Smooth muscle cell (in vitro differentiated cells): ENCODE results near the gene RASA2. TPM values are rescaled to one million over a fixed set of nuclear protein-coding genes. Genes with fewer than 3 reads are reported as not detected.

Experiments
- DNase-seq: peaks from one replicate; lab custom pipeline; 2025; ENCODE audit not compliant: unreplicated experiment; lab: John Stamatoyannopoulos, UW
- H2AFZ ChIP-seq: fragments of 200-600 bp; sonication (generic); 2 replicates; pipeline ENCODE4 v1.6.0; 2016; ENCODE audit warnings: antibody characterized with exemption, low read depth, mild to moderate bottlenecking
- H3F3A ChIP-seq: fragments of 200-600 bp; sonication (generic); 2 replicates; pipeline ENCODE4 v1.6.0; 2017; ENCODE audit warnings: antibody characterized with exemption, low read depth
- H3K27ac ChIP-seq: fragments of 200-600 bp; sonication (generic); 2 replicates; pipeline ENCODE4 v1.5.1; 2016; ENCODE audit warnings: low read depth, mild to moderate bottlenecking
- H3K27me3 ChIP-seq: fragments of 200-600 bp; sonication (generic); 2 replicates; pipeline ENCODE4 v1.6.1; 2016; ENCODE audit warnings: low read depth, mild to moderate bottlenecking
- H3K36me3 ChIP-seq: fragments of 200-600 bp; sonication (generic); 2 replicates; pipeline ENCODE4 v1.5.1; 2016; ENCODE audit warnings: low read depth
- H3K4me1 ChIP-seq: fragments of 200-600 bp; sonication (generic); 2 replicates; pipeline ENCODE4 v1.5.1; 2016; ENCODE audit warnings: low read depth
- H3K4me2 ChIP-seq: fragments of 200-600 bp; sonication (generic); 2 replicates; pipeline ENCODE4 v1.6.0; 2016; ENCODE audit warnings: mild to moderate bottlenecking
- H3K4me3 ChIP-seq: fragments of 200-600 bp; sonication (generic); 2 replicates; pipeline ENCODE4 v1.5.1; 2016; ENCODE audit warnings: mild to moderate bottlenecking
- H3K79me2 ChIP-seq: fragments of 200-600 bp; sonication (generic); 2 replicates; pipeline ENCODE4 v1.6.0; 2016; ENCODE audit warnings: low read depth, mild to moderate bottlenecking
- H3K9ac ChIP-seq: fragments of 200-600 bp; sonication (generic); 2 replicates; pipeline ENCODE4 v1.6.0; 2016; ENCODE audit warnings: low read depth
- H3K9me3 ChIP-seq: fragments of 200-600 bp; sonication (generic); replicated peaks from 2 replicates; pipeline ENCODE4 v1.5.1; 2016; ENCODE audit warnings: low read depth
- H4K20me1 ChIP-seq: fragments of 200-600 bp; sonication (generic); 2 replicates; pipeline ENCODE4 v1.6.0; 2016; ENCODE audit warnings: low read depth
- CTCF ChIP-seq: fragments of 200-600 bp; sonication (generic); IDR thresholded peaks from 2 replicates; pipeline ENCODE4 v1.5.1; 2017; ENCODE audit warnings: borderline replicate concordance, mild to moderate bottlenecking, antibody characterized with exemption; ENCODE audit not compliant: insufficient read depth, poor library complexity, severe bottlenecking
- WGBS: methylation state at CpG from one replicate; pipeline ENCODE4 v1.1.7; 2016; ENCODE audit warnings: low lambda C conversion rate; 5-methylcytosine and 5-hydroxymethylcytosine counted together
- polyA plus RNA-seq: library from polyadenylated mRNA; unstranded; fragments of >200 nt; fragmentation: Nextera tagmentation; extraction: Ambion mirVana; gene quantifications from 2 replicates; pipeline ENCODE4 v1.2.1, GENCODE V29; 2016
- total RNA-seq: library from RNA; depleted of rRNA; stranded (reverse); fragments of >200 nt; gene quantifications from 2 replicates; pipeline ENCODE4 v1.2.3, GENCODE V29; 2014

RASA2 gene
- total and polyA plus RNA-seq, 2 experiments from 2014 or later, result 4.9 to 20.0 TPM

- Histone ChIP-seq H3K9me3 (no peaks in the 10 kb centered on the region), H3K4me1 (peaks cover 18% of the 10 kb centered on the region), H3K9ac (peak overlapping the region; percentile 79), H3K79me2 (peaks cover 49% of the 10 kb centered on the region), H3F3A (peaks cover 13% of the 10 kb centered on the region), H3K4me2 (peak overlapping the region; percentile 95), H2AFZ (peak overlapping the region; percentile 79), H3K27ac (peak overlapping the region; percentile 78), H3K27me3 (no peaks in the 10 kb centered on the region), H4K20me1 (peaks cover 51% of the 10 kb centered on the region), H3K36me3 (no peaks in the 10 kb centered on the region), H3K4me3 (peak overlapping the region; percentile 82)
- WGBS, result under 1% methylated on average over 20 of the region's 55 CpGs
- DNase-seq, result peak; percentile 57
- no peak for TF ChIP-seq CTCF
Observed at GRCh38 chr3:141487521-141488252, 860 bp downstream of the RASA2 start.

DNA sequence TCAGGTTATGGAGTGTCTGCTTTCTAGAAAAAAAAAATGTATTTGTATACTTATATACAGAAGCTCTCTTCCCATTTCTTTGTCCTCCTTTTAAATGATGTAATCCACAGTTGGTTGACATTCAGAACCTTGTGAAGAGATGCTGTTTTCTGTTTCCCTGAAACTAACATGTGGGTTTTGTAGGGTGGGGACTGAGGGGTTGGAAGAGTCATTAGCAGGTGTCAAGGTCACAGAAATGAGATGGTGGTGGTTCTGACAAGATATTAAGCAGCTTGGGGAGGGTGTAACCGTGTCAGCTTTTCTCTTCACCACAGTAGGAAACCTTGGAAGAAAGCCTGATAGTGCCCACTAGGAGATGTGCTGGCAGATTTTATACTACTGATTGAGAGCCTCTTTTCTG is 2.4 kb downstream of the RASA2 start:
- peaks cover 66% of the 10 kb centered on the region for H4K20me1 ChIP-seq
- H3K4me2 ChIP-seq, result no peak overlapping the region

DNA sequence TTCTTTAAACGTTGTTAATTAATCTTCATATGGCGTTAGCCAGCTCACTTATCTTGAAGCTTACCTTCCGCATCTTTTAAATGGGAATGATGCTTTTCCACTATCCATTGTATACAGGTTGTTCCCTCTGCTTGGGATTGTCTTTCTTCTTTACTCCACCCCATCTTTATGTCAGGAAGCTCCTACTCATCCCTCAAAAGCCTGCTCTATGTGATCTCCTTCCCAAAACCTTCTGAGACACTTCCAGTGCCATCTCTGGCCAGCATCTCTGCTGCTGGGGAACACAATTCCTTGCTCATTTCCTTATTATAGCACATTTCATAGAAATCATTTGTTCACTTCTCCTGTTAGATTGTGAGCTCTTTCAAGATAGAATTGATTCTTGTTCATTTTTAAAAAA is 4.3 kb downstream of the RASA2 start:
- Histone ChIP-seq H3K9me3 (no peaks in the 10 kb centered on the region), H3K79me2 (peaks cover 79% of the 10 kb centered on the region), H3K27ac (no peak overlapping the region), H3K9ac (no peak overlapping the region), H2AFZ (no peak overlapping the region), H3K36me3 (no peaks in the 10 kb centered on the region), H3K27me3 (no peaks in the 10 kb centered on the region), H4K20me1 (peaks cover 82% of the 10 kb centered on the region), H3F3A (peaks cover 5% of the 10 kb centered on the region), H3K4me3 (no peak overlapping the region), H3K4me1 (peaks cover 10% of the 10 kb centered on the region), H3K4me2 (no peak overlapping the region)
- DNase-seq, result no peak
- TF ChIP-seq CTCF, result no peak
- 98% methylated on average over 3 of the region's 3 CpGs for WGBS

More for the DNA sequence above, 2.4 kb downstream of the RASA2 start:
- no peaks in the 10 kb centered on the region for H3K27me3 ChIP-seq
- no peak overlapping the region for H3K9ac ChIP-seq
- H2AFZ ChIP-seq, result no peak overlapping the region
- peaks cover 13% of the 10 kb centered on the region for H3F3A ChIP-seq
- H3K9me3 ChIP-seq, result no peaks in the 10 kb centered on the region
- peaks cover 18% of the 10 kb centered on the region for H3K4me1 ChIP-seq
- 58% methylated on average over 1 of the region's 1 CpG for WGBS
- H3K79me2 ChIP-seq, result peaks cover 63% of the 10 kb centered on the region
- TF ChIP-seq CTCF, result no peak
- no peak for DNase-seq
- H3K36me3 ChIP-seq, result no peaks in the 10 kb centered on the region
- H3K4me3 ChIP-seq, result no peak overlapping the region
- no peak overlapping the region for H3K27ac ChIP-seq

DNA sequence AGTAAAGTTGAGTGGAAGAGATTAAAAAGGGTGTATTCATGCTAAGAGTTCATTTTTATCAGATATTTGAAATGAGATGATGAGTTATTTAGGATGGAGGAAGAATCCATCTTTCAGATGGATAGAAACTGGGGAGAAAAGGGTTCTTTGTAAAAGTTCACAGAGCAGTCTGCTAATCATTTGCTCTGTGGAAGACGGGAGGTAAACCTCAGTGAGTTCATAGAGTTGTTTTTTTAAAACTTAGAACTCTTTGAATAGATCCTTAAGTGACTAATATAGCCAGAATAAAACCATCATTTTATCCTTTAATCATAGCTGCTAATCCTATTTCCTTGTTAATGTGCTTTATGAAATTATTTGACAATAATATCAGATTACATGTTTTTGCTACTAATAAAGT is 5.1 kb downstream of the RASA2 start:
- H3K27ac ChIP-seq, result no peak overlapping the region
- no peak overlapping the region for H3K4me3 ChIP-seq
- H3K9ac ChIP-seq, result no peak overlapping the region
- no peaks in the 10 kb centered on the region for H3K36me3 ChIP-seq
- no peaks in the 10 kb centered on the region for H3F3A ChIP-seq
- 37% methylated on average over 1 of the region's 1 CpG for WGBS
- no peak overlapping the region for H2AFZ ChIP-seq
- no peak overlapping the region for H3K4me2 ChIP-seq
- H3K4me1 ChIP-seq, result peaks cover 6% of the 10 kb centered on the region
- peaks cover 79% of the 10 kb centered on the region for H3K79me2 ChIP-seq
- H3K9me3 ChIP-seq, result no peaks in the 10 kb centered on the region
- peaks cover 82% of the 10 kb centered on the region for H4K20me1 ChIP-seq
- no peak for TF ChIP-seq CTCF
- DNase-seq, result no peak
- no peaks in the 10 kb centered on the region for H3K27me3 ChIP-seq
